Keratinocyte (primary cell): ENCODE results near the gene TOR4A. TPM values are rescaled to one million over a fixed set of nuclear protein-coding genes. Genes with fewer than 3 reads are reported as not detected.

Experiments used
- DNase-seq: peaks from one replicate; pipeline ENCODE4 v3.0.0-alpha.2; 2011; ENCODE audit warnings: low read depth, missing footprints, low spot score
- FAIRE-seq: peaks from 2 replicates; lab custom pipeline; 2011; peaks lifted over from hg19 to GRCh38; lab: Jason Lieb, UNC
- H2AFZ ChIP-seq: 2 replicates; pipeline ENCODE4 v1.6.0; 2012; ENCODE audit warnings: low read length, control low read depth, inconsistent platforms; ENCODE audit not compliant: control insufficient read depth
- H3K27ac ChIP-seq: 2 replicates; pipeline ENCODE4 v1.5.1; 2011; ENCODE audit warnings: low read length; ENCODE audit not compliant: control insufficient read depth, insufficient read depth
- H3K27me3 ChIP-seq: 3 replicates; pipeline ENCODE4 v1.6.0; 2011; ENCODE audit warnings: low read length; ENCODE audit not compliant: control insufficient read depth, insufficient read depth; ENCODE audit errors: extremely low read depth
- H3K36me3 ChIP-seq, 2 experiments: 2 replicates in 1 of 2; 3 replicates in 1 of 2; pipeline ENCODE4 v1.5.1; 2011; ENCODE audit warnings: low read length in 2 of 2, mild to moderate bottlenecking in 1 of 2; ENCODE audit not compliant: control insufficient read depth in 2 of 2, insufficient read depth in 2 of 2; ENCODE audit errors: extremely low read depth in 1 of 2
- H3K4me1 ChIP-seq: 3 replicates; pipeline ENCODE4 v1.5.1; 2011; ENCODE audit warnings: low read length; ENCODE audit not compliant: control insufficient read depth, insufficient read depth; ENCODE audit errors: extremely low read depth
- H3K4me2 ChIP-seq: 3 replicates; pipeline ENCODE4 v1.6.0; 2011; ENCODE audit warnings: low read depth, low read length; ENCODE audit not compliant: control insufficient read depth, insufficient read depth; ENCODE audit errors: extremely low read depth
- H3K4me3 ChIP-seq, 3 experiments: fragments of 200-600 bp in 1 of 3; sonication (generic) in 1 of 3; 2 replicates in 2 of 3; 3 replicates in 1 of 3; pipeline ENCODE4 v1.5.1; 2011 to 2016; ENCODE audit warnings: low read length in 3 of 3, mild to moderate bottlenecking in 3 of 3, control low read depth in 2 of 3, inconsistent platforms in 1 of 3, low read depth in 1 of 3, mixed read lengths in 1 of 3, mixed run types in 1 of 3, moderate library complexity in 1 of 3; ENCODE audit not compliant: control insufficient read depth in 2 of 3, insufficient read depth in 2 of 3; ENCODE audit errors: extremely low read depth in 1 of 3
- H3K79me2 ChIP-seq: 2 replicates; pipeline ENCODE4 v1.6.0; 2012; ENCODE audit warnings: low read length; ENCODE audit not compliant: control insufficient read depth, insufficient read depth
- H3K9ac ChIP-seq: 3 replicates; pipeline ENCODE4 v1.6.0; 2011; ENCODE audit warnings: low read length; ENCODE audit not compliant: control insufficient read depth, insufficient read depth; ENCODE audit errors: extremely low read depth
- H3K9me1 ChIP-seq: 3 replicates; pipeline ENCODE4 v1.6.0; 2011; ENCODE audit warnings: low read length; ENCODE audit not compliant: control insufficient read depth, insufficient read depth; ENCODE audit errors: extremely low read depth
- H3K9me3 ChIP-seq: 2 replicates; pipeline ENCODE4 v1.5.1; 2012; ENCODE audit warnings: low read depth, low read length; ENCODE audit not compliant: control insufficient read depth
- H4K20me1 ChIP-seq: 3 replicates; pipeline ENCODE4 v1.6.0; 2011; ENCODE audit warnings: low read length; ENCODE audit not compliant: control insufficient read depth, insufficient read depth; ENCODE audit errors: extremely low read depth
- CTCF ChIP-seq, 3 experiments: IDR thresholded peaks in 1 of 3; conservative IDR thresholded peaks in 1 of 3; optimal IDR thresholded peaks in 1 of 3; 2 replicates in 2 of 3; 3 replicates in 1 of 3; pipeline versions ENCODE3 to v1.5.1; 2011; ENCODE audit warnings: low read length in 3 of 3, mild to moderate bottlenecking in 3 of 3, moderate library complexity in 2 of 3, control low read depth in 1 of 3, inconsistent platforms in 1 of 3; ENCODE audit not compliant: insufficient read depth in 2 of 3; ENCODE audit errors: extremely low read depth in 1 of 3
- EZH2 ChIP-seq: IDR thresholded peaks from one replicate; pipeline ENCODE4 v1.6.1; 2012; ENCODE audit warnings: inconsistent platforms, mild to moderate bottlenecking, low read length, moderate library complexity
- dilution Hi-C: fragments of 300-500 bp; cut with MboI; formaldehyde crosslinking; loops from one replicate; pipeline ENCODE4 v1.7.0; 2020; ENCODE audit warnings: low sequenced_read_pairs; ENCODE audit not compliant: extremely low pct_ligation_motif_present
- polyA plus RNA-seq, 5 experiments: library from polyadenylated mRNA; depleted of rRNA in 3 of 5; stranded (reverse) in 3 of 5; stranded (forward) in 1 of 5; unstranded in 1 of 5; fragments of >200 nt; gene quantifications; 1 replicate in 1 of 5; 2 replicates in 3 of 5; 3 replicates in 1 of 5; pipeline versions ENCODE4 v1.2.1 to v1.2.3, GENCODE V29; 2011 to 2012; ENCODE audit warnings: missing spikeins in 2 of 5, low read depth in 1 of 5, low replicate concordance in 1 of 5

The TOR4A gene
- polyA plus RNA-seq, 1 donor (not counting 4 experiments of a cell fraction or from before 2014, with no cell fraction given) = 5.8 TPM

- Histone ChIP-seq H4K20me1 (peaks cover 6% of the 10 kb centered on the region), H2AFZ (no peak overlapping the region), H3K9me3 (no peaks in the 10 kb centered on the region), H3K4me1 (peaks cover 27% of the 10 kb centered on the region), H3K36me3 (peaks cover 14 to 18% of the 10 kb centered on the region in 2 experiments), H3K4me2 (no peak overlapping the region), H3K27ac (no peak overlapping the region), H3K4me3 (no peak overlapping the region), H3K9me1 (no peaks in the 10 kb centered on the region), H3K27me3 (no peaks in the 10 kb centered on the region), H3K9ac (no peak overlapping the region), H3K79me2 (peaks cover 23% of the 10 kb centered on the region)
- DNase-seq (no peak), FAIRE-seq (no peak)
- dilution Hi-C loops = no loop called here
- no peak for TF ChIP-seq CTCF (optimal IDR thresholded peaks at IDR 0.05 in 1 of 3, IDR thresholded peaks at IDR 0.05 in 1 of 3, conservative IDR thresholded peaks at IDR 0.05 in 1 of 3; ENCODE audit: extremely low read depth in 1 of 3, insufficient read depth in 2 of 3, low read length in 3 of 3)
Measured at GRCh38 chr9:137275588-137276472, 1.7 kb upstream of the TOR4A start.

- Histone ChIP-seq H3K4me2 (peak overlapping the region; percentile 77), H3K9me1 (no peaks in the 10 kb centered on the region), H3K36me3 (peaks cover 13 to 14% of the 10 kb centered on the region in 2 experiments), H2AFZ (no peak overlapping the region), H3K4me3 (no peak overlapping the region), H3K9ac (no peak overlapping the region), H3K9me3 (no peaks in the 10 kb centered on the region), H3K27me3 (peaks cover 3% of the 10 kb centered on the region), H3K27ac (no peak overlapping the region), H4K20me1 (peaks cover 6% of the 10 kb centered on the region), H3K79me2 (peaks cover 25% of the 10 kb centered on the region), H3K4me1 (peaks cover 27% of the 10 kb centered on the region)
- no peak for FAIRE-seq
- DNase-seq = no peak
- dilution Hi-C loops = no loop called here
- TF ChIP-seq EZH2 (no peak), CTCF (optimal IDR thresholded peaks at IDR 0.05 in 1 of 3, IDR thresholded peaks at IDR 0.05 in 1 of 3, conservative IDR thresholded peaks at IDR 0.05 in 1 of 3; ENCODE audit: extremely low read depth in 1 of 3, insufficient read depth in 2 of 3, low read length in 3 of 3) (no peak)
Measured at GRCh38 chr9:137276473-137277328, 825 bp upstream of the TOR4A start.
